HCT116 (cell line): ENCODE measurements around the gene PRUNE1.

Experiments
- CTCF ChIP-seq, 3 experiments: fragments of 200-600 bp in 1 of 3; sonication (generic) in 1 of 3; IDR thresholded peaks in 2 of 3; conservative IDR thresholded peaks in 1 of 3; 2 replicates each; pipeline ENCODE4 v1.5.1; 2012 to 2017; ENCODE audit warnings: low read depth in 2 of 3, low read length in 2 of 3, antibody characterized with exemption in 1 of 3, borderline replicate concordance in 1 of 3, control low read depth in 1 of 3, mild to moderate bottlenecking in 1 of 3, mixed read lengths in 1 of 3, mixed run types in 1 of 3, moderate library complexity in 1 of 3; ENCODE audit not compliant: insufficient read depth in 1 of 3
- EZH2 ChIP-seq: fragments of 200-600 bp; sonication (generic); IDR thresholded peaks from 2 replicates; pipeline ENCODE4 v1.6.1; 2017; ENCODE audit warnings: antibody characterized with exemption, mixed run types
- EZH2phosphoT487 ChIP-seq: fragments of 200-600 bp; IDR thresholded peaks from 2 replicates; pipeline ENCODE4 v1.6.1; 2018; ENCODE audit warnings: antibody characterized with exemption, borderline replicate concordance
- FOSL1 ChIP-seq: IDR thresholded peaks from 2 replicates; pipeline ENCODE4 v1.6.1; 2012; ENCODE audit warnings: low read depth
- POLR2A ChIP-seq: IDR thresholded peaks from 2 replicates; pipeline ENCODE4 v1.7.0; 2011; ENCODE audit warnings: borderline replicate concordance; ENCODE audit not compliant: insufficient read depth, insufficient read length; ENCODE audit errors: extremely low read depth
- POLR2AphosphoS5 ChIP-seq: IDR thresholded peaks from 2 replicates; pipeline ENCODE4 v1.6.1; 2011; ENCODE audit warnings: mild to moderate bottlenecking, low read depth, low read length, moderate library complexity
- RAD21 ChIP-seq: IDR thresholded peaks from 2 replicates; pipeline ENCODE4 v1.6.1; 2012; ENCODE audit warnings: low read depth, mild to moderate bottlenecking
- SP1 ChIP-seq: IDR thresholded peaks from 2 replicates; pipeline ENCODE4 v1.6.1; 2012; ENCODE audit warnings: low read depth
- ZFX ChIP-seq: fragments of 450-650 bp; IDR thresholded peaks from 2 replicates; pipeline ENCODE4 v1.6.1; 2017
- ZNF274 ChIP-seq: fragments of 200-500 bp; sonication (Bioruptor generic); IDR thresholded peaks from 2 replicates; pipeline ENCODE4 v1.6.1; 2014; ENCODE audit warnings: mild to moderate bottlenecking, low read depth, low read length, inconsistent platforms
- TF ChIP-seq, protein P1 (sequence below): IDR thresholded peaks from 2 replicates; pipeline ENCODE4 v1.6.1; 2012

DNA sequence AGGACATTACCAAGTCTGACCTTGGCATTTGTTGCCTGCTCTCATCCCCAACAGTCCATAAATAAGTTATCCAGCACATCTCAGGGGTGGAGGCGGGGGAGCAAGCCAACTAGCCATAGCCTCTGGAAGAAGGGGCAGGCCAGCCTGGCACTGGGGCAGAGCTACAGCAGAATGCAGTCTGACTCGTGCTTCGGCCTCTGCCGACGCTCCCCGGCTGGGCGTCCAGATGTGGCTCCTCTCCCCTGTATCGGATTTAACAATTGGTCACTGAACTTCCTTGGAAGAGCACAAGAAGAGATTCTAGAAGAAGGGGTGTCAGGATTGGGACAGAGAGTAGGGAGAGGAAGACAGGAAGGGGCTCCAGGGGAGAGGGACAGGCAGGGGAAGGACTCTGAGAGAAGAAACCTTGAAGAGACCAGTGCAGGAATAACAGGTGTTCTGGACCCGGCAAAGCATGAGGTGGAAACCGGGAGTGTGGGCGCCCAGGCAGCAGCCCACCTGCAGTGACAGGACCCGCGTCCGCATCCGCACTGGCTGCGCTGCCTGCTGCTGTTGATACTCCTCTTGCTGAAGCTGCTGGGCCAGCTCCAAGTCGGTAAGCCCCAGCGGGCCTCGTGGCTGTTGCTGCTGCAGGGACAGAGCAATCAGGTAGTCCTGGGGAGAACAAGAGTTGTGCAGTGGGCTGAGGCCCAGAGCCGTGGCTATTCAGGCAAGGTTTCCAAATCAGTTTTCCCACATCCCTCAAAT lies 10.9 kb upstream of the PRUNE1 start:
- TF ChIP-seq POLR2AphosphoS5 (no peak), CTCF (IDR thresholded peaks at IDR 0.05 in 2 of 3, conservative IDR thresholded peaks at IDR 0.05 in 1 of 3; ENCODE audit: borderline replicate concordance in 1 of 3, insufficient read depth in 1 of 3, low read depth in 2 of 3, low read length in 2 of 3) (no peak), RAD21 (no peak), EZH2 (no peak), POLR2A (no peak), EZH2phosphoT487 (no peak), ZNF274 (no peak), FOSL1 (no peak), ZFX (no peak), SP1 (no peak)
- TF ChIP-seq, protein P1, sequence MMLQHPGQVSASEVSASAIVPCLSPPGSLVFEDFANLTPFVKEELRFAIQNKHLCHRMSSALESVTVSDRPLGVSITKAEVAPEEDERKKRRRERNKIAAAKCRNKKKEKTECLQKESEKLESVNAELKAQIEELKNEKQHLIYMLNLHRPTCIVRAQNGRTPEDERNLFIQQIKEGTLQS, result no peak
